Activated CD8-positive, alpha-beta T cell treated with anti-CD3 and anti-CD28 coated beads, Interleukin-2, amount 10 ng/mL, durations not matched to agents 7 days and 5 days (primary cell): ENCODE measurements around the gene MACROD2. TPM values are rescaled to one million over a fixed set of nuclear protein-coding genes. Genes with fewer than 3 reads are reported as not detected.

Experiments used
- ATAC-seq: fragments of 150-1000 bp; cut with Tn5 transposase; one replicate; pipeline ENCODE4 v1.10.0; 2021; ENCODE audit warnings: moderate library complexity
- CTCF ChIA-PET: fragments of 350-600 bp; sonication (Branson Sonifier 250); formaldehyde crosslinking; loops from one replicate; lab custom pipeline; 2021; ENCODE audit warnings: antibody characterized with exemption; lab: Charles Lee
- POLR2A ChIA-PET: fragments of 350-600 bp; sonication (Branson Sonifier 250); formaldehyde crosslinking; loops from one replicate; lab custom pipeline; 2021; ENCODE audit warnings: antibody characterized with exemption; lab: Charles Lee
- DNase-seq: peaks from one replicate; pipeline ENCODE4 v3.0.0-alpha.2; 2020
- H3K27ac Mint-ChIP-seq: one replicate; pipeline ENCODE4 v1.8.0; 2021; ENCODE audit warnings: mild to moderate bottlenecking, mixed read lengths
- H3K27me3 Mint-ChIP-seq: one replicate; pipeline ENCODE4 v1.8.0; 2021; ENCODE audit warnings: low read depth, mixed read lengths
- H3K36me3 Mint-ChIP-seq: one replicate; pipeline ENCODE4 v1.8.0; 2021; ENCODE audit warnings: low read depth, mixed read lengths
- H3K4me1 Mint-ChIP-seq: one replicate; pipeline ENCODE4 v1.8.0; 2021; ENCODE audit warnings: low read depth, mixed read lengths
- H3K4me3 Mint-ChIP-seq: one replicate; pipeline ENCODE4 v1.8.0; 2021; ENCODE audit warnings: mild to moderate bottlenecking, mixed read lengths
- H3K9me3 Mint-ChIP-seq: one replicate; pipeline ENCODE4 v1.8.0; 2022; ENCODE audit warnings: mixed read lengths; ENCODE audit not compliant: insufficient read depth
- total RNA-seq, 2 experiments: library from RNA; stranded (reverse); gene quantifications; one replicate each; pipeline ENCODE4 v1.2.3, GENCODE V29; 2021

Gene MACROD2
- total RNA-seq, 2 experiments from 2014 or later = 0.08 TPM; not detected in 1

DNA sequence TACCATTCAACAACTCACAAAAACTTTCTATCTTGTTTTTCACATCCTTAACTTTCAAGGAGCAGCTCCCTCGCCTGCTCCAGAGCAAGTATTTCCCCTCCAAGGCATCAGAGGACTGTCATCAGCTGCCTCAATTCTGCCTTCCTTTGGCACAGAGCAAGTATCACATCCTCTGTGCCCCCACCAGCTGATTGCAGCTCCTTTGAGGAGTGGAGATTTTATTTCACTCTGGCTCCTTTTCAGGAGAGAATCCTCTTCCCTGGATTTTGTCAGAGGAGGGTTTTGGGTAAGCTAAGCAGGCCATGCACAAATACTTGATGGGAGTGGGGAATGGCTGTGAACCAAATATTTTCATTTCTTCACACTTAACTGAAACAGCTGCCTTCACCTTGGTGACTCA lies 952.6 kb downstream of the MACROD2 start:
- Mint-ChIP-seq H3K9me3 (no peaks in the 10 kb centered on the region), H3K27ac (no peak overlapping the region), H3K4me1 (no peaks in the 10 kb centered on the region), H3K36me3 (no peaks in the 10 kb centered on the region), H3K4me3 (no peak overlapping the region), H3K27me3 (no peaks in the 10 kb centered on the region)
- DNase-seq (no peak), ATAC-seq (no peak)
- ChIA-PET CTCF (no interaction called here), POLR2A (no interaction called here)

DNA sequence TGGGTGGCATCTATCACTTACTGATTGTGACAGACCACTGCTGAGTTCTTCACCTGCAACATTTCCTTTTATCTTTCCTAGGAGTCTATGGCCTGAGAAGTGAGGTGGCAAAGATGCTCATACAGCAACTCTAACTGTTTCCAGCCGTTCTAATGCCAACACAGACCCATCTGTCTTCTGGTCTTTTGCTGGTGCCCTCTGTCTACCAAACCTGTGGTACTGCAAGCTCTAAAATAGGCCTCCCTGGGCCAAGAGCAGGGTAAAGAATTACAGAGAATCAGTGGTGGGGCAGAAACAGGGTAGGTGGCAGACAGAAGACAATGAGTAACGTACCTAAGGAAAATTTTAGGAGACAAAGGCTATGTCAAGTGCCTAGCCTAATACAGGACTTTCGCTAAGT lies 953.1 kb downstream of the MACROD2 start:
- POLR2A ChIA-PET = no interaction called here
- Mint-ChIP-seq H3K4me1 (no peaks in the 10 kb centered on the region), H3K36me3 (no peaks in the 10 kb centered on the region), H3K4me3 (no peak overlapping the region), H3K27ac (no peak overlapping the region), H3K9me3 (no peaks in the 10 kb centered on the region), H3K27me3 (no peaks in the 10 kb centered on the region)
- CTCF ChIA-PET = no interaction called here
- no peak for DNase-seq
- ATAC-seq = no peak

DNA sequence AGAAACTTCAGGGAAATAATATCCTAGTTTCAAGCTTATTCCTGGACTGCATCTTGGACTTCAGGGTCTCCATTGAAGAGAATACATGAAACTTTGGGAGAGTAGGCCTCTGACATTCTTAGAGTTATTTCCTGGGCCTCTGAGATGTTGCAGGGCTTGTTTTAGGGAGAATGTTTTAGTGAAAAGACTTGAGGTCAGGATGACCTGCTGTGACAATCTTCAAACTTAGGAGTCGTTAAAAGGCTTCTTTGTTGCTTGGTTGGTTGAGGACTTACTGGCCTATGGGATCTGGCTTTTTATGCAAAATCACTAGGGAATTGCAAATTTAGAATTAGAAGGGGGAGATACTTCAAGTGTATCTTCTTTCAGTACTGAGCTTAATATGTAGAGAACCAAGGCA lies 955.3 kb downstream of the MACROD2 start:
- no peaks in the 10 kb centered on the region for H3K27me3 Mint-ChIP-seq
- no peaks in the 10 kb centered on the region for H3K9me3 Mint-ChIP-seq
- H3K36me3 Mint-ChIP-seq = no peaks in the 10 kb centered on the region
- CTCF ChIA-PET = no interaction called here
- H3K4me1 Mint-ChIP-seq = no peaks in the 10 kb centered on the region
- POLR2A ChIA-PET = no interaction called here
- H3K4me3 Mint-ChIP-seq = no peak overlapping the region
- no peak overlapping the region for H3K27ac Mint-ChIP-seq
- no peak for ATAC-seq
- DNase-seq = no peak

DNA sequence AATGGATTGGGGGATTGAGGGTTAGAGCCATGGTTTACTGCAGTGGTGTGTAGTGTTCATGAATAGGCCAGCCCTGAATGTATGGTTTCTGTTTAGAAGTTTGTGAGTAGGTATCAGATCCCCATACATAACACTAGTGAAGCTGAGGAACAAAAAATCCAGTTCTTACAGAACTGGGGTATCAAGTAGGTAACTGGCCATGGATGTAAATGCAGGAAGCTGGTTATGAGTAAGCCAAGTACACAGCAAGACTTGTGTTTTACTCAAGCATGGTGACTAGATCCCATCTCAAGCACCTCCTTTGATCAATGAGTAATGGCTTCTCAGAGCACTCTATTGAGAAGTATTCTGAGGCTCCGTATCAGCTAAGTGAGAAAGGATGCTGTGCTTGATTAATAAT lies 955.8 kb downstream of the MACROD2 start:
- ATAC-seq (no peak), DNase-seq (no peak)
- Mint-ChIP-seq H3K4me3 (no peak overlapping the region), H3K4me1 (no peaks in the 10 kb centered on the region), H3K27ac (no peak overlapping the region), H3K36me3 (no peaks in the 10 kb centered on the region), H3K27me3 (no peaks in the 10 kb centered on the region), H3K9me3 (no peaks in the 10 kb centered on the region)
- ChIA-PET CTCF (no interaction called here), POLR2A (no interaction called here)

DNA sequence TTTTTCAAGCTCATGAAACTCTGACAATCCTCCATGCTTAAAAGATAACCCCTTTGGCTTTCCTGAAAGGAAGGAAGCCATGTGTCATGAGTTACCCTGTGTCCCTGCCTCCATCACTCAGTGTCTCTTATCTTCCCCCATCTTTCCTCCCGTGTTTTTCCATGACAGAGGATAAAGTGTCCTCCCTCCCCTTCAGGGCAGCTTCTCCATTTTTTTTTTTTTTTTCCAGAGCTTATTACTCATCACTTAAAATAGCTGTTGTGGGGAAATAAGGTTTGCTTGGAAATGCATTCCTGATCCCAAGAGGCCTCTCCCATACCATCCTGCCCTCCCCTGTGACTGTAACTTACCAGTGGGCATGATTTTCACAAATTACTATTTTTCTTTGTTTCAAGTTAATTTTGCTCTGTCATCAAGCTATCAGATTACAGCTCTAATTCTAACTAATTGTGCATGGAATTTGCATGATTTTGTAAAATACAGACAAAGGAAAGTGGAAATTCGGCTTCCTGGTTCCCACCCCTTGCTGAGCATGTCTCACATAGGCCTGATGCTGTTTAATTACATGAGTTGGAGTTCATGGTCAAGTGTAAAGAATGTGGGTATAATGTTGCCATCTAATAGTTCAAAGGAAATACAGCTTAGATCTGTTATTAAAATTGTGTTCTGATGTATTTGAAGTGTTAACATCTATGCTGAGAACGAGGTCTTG lies 956.5 kb downstream of the MACROD2 start:
- ATAC-seq = no peak
- POLR2A ChIA-PET = no interaction called here
- H3K27ac Mint-ChIP-seq = no peak overlapping the region

DNA sequence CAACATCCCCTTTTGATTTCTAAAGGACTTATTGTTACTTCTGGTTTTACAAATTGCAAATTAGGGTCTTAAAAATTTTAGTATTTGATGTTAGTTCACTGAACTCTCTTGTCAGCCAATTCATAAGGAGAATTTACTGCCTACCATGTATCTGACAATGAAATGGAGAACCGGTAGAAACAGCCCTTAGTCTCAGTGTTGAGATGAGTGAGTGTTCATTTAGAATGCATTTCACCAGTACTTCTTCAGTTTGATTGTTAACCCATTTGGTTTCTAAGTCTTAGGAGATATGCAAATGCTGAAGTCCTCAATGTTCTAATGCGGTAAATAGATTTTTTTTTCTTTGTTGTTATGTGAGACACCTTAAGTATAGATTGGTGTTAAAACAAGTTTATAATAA lies 958.4 kb downstream of the MACROD2 start:
- Mint-ChIP-seq H3K27me3 (no peaks in the 10 kb centered on the region), H3K9me3 (no peaks in the 10 kb centered on the region), H3K36me3 (no peaks in the 10 kb centered on the region), H3K4me3 (no peak overlapping the region), H3K4me1 (no peaks in the 10 kb centered on the region), H3K27ac (no peak overlapping the region)
- ATAC-seq (no peak), DNase-seq (no peak)
- POLR2A ChIA-PET = no interaction called here
- CTCF ChIA-PET = no interaction called here

More for the DNA sequence above, 956.5 kb downstream of the MACROD2 start:
- Mint-ChIP-seq H3K4me1 (no peaks in the 10 kb centered on the region), H3K36me3 (no peaks in the 10 kb centered on the region), H3K4me3 (no peak overlapping the region), H3K27me3 (no peaks in the 10 kb centered on the region), H3K9me3 (no peaks in the 10 kb centered on the region)
- CTCF ChIA-PET = no interaction called here
- DNase-seq = no peak

DNA sequence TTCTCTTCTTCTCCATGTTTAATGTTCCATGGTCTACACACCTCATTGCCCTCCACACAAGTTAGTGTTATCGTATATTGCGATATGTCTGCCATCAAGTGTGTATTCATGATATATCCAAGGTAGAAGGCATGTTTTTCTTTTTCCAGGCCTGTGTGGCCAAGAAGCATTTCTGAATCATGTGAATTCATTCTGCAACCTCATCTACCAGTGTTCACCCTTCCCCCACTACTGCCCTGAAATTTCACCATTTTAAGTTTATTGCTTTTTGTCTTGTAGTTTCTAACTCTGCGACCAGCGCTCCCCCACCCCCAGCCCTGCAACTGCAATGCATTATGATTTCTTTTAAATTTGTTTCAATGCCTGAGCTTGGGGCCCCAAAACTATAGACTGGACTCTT lies 960.1 kb downstream of the MACROD2 start:
- no peak overlapping the region for H3K4me3 Mint-ChIP-seq
- H3K9me3 Mint-ChIP-seq = peaks cover 4% of the 10 kb centered on the region
- no peaks in the 10 kb centered on the region for H3K27me3 Mint-ChIP-seq
- no peak overlapping the region for H3K27ac Mint-ChIP-seq
- ChIA-PET POLR2A (no interaction called here), CTCF (no interaction called here)
- H3K4me1 Mint-ChIP-seq = no peaks in the 10 kb centered on the region
- DNase-seq = peak; percentile 28
- no peak for ATAC-seq
- no peaks in the 10 kb centered on the region for H3K36me3 Mint-ChIP-seq

DNA sequence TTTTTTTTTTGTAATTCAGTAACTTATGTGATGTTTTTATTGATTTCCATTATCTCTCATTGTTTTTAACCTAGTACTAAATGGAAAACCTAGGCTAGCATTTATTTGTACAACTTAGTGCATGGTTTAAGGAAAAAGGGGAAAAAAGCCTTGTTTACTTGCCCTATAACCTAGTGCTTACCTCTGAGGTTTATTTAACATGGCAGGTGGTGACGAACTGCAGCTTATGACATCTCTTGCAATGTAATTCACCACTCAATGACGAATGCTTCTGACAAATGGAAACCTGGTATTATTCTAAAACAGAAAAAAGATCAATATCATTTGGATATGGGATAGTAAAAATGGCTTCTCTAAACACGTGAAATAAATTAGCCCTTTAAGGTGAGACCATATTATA lies 960.7 kb downstream of the MACROD2 start:
- Mint-ChIP-seq H3K4me1 (no peaks in the 10 kb centered on the region), H3K9me3 (peaks cover 4% of the 10 kb centered on the region), H3K4me3 (no peak overlapping the region), H3K27me3 (no peaks in the 10 kb centered on the region), H3K36me3 (no peaks in the 10 kb centered on the region), H3K27ac (no peak overlapping the region)
- DNase-seq (no peak), ATAC-seq (no peak)
- ChIA-PET POLR2A (no interaction called here), CTCF (no interaction called here)

DNA sequence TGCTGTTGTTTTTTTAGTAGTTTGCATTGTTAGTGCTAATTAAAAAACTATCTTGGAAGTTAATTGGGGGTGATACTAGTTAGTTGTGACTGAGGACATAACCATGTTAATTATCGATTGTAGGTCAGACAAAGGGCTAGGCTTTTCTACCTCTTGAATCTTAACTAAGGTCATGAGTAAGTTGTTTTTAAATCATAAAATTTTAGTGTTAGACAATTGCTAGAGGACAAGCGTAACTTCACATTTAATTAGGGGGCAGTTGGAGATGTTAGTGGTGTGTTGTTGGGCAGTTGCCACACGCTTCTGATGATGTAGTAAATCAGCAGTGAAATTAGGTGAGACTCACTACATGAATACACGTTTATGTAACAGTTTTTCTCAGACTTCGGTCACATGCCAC lies 961.2 kb downstream of the MACROD2 start:
- H3K4me3 Mint-ChIP-seq = no peak overlapping the region
- H3K27me3 Mint-ChIP-seq = no peaks in the 10 kb centered on the region
- no peak overlapping the region for H3K27ac Mint-ChIP-seq
- no peaks in the 10 kb centered on the region for H3K4me1 Mint-ChIP-seq
- DNase-seq = no peak
- ChIA-PET POLR2A (no interaction called here), CTCF (no interaction called here)
- H3K9me3 Mint-ChIP-seq = peaks cover 4% of the 10 kb centered on the region
- no peaks in the 10 kb centered on the region for H3K36me3 Mint-ChIP-seq
- ATAC-seq = no peak

DNA sequence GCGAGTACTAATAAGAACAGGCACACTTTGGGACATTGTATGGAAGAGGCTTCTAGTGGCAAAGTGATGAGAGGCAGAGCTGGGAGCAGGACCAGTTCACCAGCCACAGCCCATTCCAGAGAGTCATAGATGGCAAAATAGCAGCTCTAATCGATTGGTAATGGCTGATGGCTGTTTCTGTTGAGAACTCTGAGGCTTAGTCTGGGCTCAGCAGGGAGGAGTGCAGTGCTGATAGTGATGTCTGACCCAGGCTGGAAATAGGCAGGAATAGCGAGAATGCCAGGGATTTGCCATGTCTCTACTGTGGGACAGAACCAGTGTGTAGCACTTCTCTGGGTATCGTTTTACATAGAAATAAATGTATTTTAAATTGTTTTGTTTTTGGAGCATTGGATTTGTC lies 962.1 kb downstream of the MACROD2 start:
- ChIA-PET CTCF (no interaction called here), POLR2A (no interaction called here)
- H3K9me3 Mint-ChIP-seq = peaks cover 4% of the 10 kb centered on the region
- H3K4me1 Mint-ChIP-seq = no peaks in the 10 kb centered on the region
- no peaks in the 10 kb centered on the region for H3K36me3 Mint-ChIP-seq
- no peak for ATAC-seq
- H3K27me3 Mint-ChIP-seq = no peaks in the 10 kb centered on the region
- no peak overlapping the region for H3K4me3 Mint-ChIP-seq
- no peak for DNase-seq
- no peak overlapping the region for H3K27ac Mint-ChIP-seq

DNA sequence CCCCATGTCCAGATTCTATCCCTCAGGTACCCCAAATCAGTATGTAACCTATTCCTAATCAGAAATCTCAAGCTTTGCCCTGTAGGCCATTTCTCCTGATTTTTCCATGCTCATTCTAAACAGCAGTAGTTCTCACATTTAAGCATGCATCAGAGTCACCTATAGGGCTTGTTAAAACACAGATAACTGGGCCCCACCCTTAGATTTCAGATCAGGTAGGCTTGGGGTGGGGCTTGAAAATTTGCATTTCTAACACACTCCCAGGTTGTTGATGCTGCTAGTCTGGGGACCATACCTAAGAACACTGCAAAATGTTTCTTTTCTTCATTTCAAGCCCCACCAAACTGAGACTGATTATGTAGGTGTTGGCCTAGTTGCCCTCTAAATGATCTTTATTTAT lies 963.3 kb downstream of the MACROD2 start:
- DNase-seq (no peak), ATAC-seq (no peak)
- ChIA-PET CTCF (no interaction called here), POLR2A (no interaction called here)
- Mint-ChIP-seq H3K4me1 (no peaks in the 10 kb centered on the region), H3K4me3 (no peak overlapping the region), H3K27ac (no peak overlapping the region), H3K9me3 (peaks cover 4% of the 10 kb centered on the region), H3K27me3 (no peaks in the 10 kb centered on the region), H3K36me3 (no peaks in the 10 kb centered on the region)

DNA sequence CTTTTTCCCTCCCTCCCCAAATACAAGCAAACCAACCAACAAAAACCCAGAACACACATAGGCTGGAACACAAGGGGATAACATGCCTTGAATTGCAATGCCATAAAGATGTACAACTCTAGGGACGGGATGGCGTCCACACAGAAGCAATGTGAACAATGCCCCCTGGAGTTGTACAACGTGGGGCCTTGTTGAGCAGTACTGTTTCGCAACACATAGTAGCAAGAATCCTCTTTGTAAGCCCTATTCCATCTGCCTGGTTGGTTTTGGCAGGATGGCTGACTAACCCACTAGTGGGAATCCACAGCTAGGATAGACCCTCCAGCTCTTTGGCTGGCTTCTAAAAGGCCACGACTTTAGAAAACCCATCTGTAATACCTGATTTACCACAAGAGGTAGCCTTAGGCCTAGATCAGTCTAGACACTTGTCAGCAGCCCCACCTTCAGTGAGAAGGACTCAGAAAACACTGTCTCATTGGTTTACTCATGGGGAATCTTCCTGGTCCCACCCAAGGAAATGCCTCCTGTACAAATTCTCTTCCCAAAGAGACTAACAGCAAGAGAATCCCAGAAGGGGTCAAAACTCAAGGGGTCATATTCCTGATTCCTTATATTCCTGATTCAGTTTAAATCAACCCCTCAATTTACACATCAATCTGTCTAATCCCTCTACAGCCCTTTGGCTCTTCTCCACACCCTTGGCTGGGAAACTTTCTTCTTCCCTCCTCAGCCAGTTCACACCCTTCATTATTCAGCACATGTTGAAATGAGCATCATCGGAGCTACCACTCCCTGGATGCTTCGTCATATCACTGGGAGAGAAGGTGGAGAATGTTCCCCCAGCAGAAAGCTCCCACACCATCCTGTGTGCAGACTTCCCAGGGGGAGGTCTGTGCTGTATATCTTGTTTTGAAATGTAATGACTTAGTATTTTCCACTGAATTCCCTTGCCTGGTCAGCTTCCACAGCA lies 964.5 kb downstream of the MACROD2 start:
- POLR2A ChIA-PET = no interaction called here
- Mint-ChIP-seq H3K27ac (no peak overlapping the region), H3K27me3 (no peaks in the 10 kb centered on the region), H3K9me3 (peaks cover 7% of the 10 kb centered on the region), H3K4me1 (no peaks in the 10 kb centered on the region), H3K36me3 (no peaks in the 10 kb centered on the region), H3K4me3 (no peak overlapping the region)
- DNase-seq (no peak), ATAC-seq (no peak)
- CTCF ChIA-PET = no interaction called here
